Upper lobe of left lung (tissue), 6 donors: Measurements from ENCODE around the gene CFAP74. TPM values are rescaled to one million over a fixed set of nuclear protein-coding genes. Genes with fewer than 3 reads are reported as not detected.

ENCODE experiments used
- ATAC-seq, 2 donors: fragments of 200-7000 bp; cut with Tn5 transposase; one replicate each; pipeline ENCODE4 v1.9.1; 2022; ENCODE audit warnings: mild to moderate bottlenecking in 2 of 2, moderate library complexity in 2 of 2; ENCODE audit not compliant: low FRiP score in 2 of 2
- DNase-seq, 2 donors: peaks; one replicate each; pipeline ENCODE4 v3.0.0-alpha.2; 2019 to 2020
- H3K27ac ChIP-seq, 4 donors: fragments of 200-600 bp; sonication (generic); one replicate each; pipeline ENCODE4 v1.5.1; 2016 to 2019
- H3K27me3 ChIP-seq, 4 donors: fragments of 200-600 bp; sonication (generic); one replicate each; pipeline ENCODE4 v1.5.1; 2017 to 2019
- H3K36me3 ChIP-seq, 4 donors: fragments of 200-600 bp; sonication (generic); one replicate each; pipeline ENCODE4 v1.5.1; 2016 to 2019
- H3K4me1 ChIP-seq, 4 donors: fragments of 200-600 bp; sonication (generic); one replicate each; pipeline ENCODE4 v1.5.1; 2018 to 2019
- H3K4me3 ChIP-seq, 4 donors: fragments of 200-600 bp; sonication (generic); one replicate each; pipeline ENCODE4 v1.5.1; 2017 to 2019; ENCODE audit warnings: mild to moderate bottlenecking in 2 of 4, moderate library complexity in 1 of 4
- H3K9me3 ChIP-seq, 4 donors: fragments of 200-600 bp; sonication (generic); one replicate each; pipeline ENCODE4 v1.5.1; 2018 to 2019
- EP300 ChIP-seq, 4 donors: sonication (generic); formaldehyde crosslinking; IDR thresholded peaks; one replicate each; pipeline ENCODE4 v1.5.1; 2017; ENCODE audit warnings: antibody characterized with exemption in 4 of 4, control low read depth in 2 of 4
- POLR2A ChIP-seq, 4 donors: fragments of 450-650 bp; IDR thresholded peaks; one replicate each; pipeline ENCODE4 v1.5.1; 2016 to 2017; ENCODE audit warnings: antibody characterized with exemption in 4 of 4, mild to moderate bottlenecking in 2 of 4
- POLR2AphosphoS5 ChIP-seq, 2 donors: sonication (generic); formaldehyde crosslinking; IDR thresholded peaks; one replicate each; pipeline ENCODE4 v1.5.1; 2017; ENCODE audit warnings: antibody characterized with exemption in 2 of 2
- WGBS, 2 donors: methylation state at CpG; one replicate each; pipeline ENCODE4 v1.1.5; 2017 to 2018; 5-methylcytosine and 5-hydroxymethylcytosine counted together
- total RNA-seq, 6 donors: library from RNA; depleted of rRNA in 4 of 6; stranded (reverse); fragments of >200 nt in 4 of 6; gene quantifications; one replicate each; pipeline versions ENCODE4 v1.1.0 to v1.2.1, GENCODE V29; 2016 to 2021
- TF ChIP-seq, protein P1 (sequence below), 6 experiments: fragments of 450-650 bp in 4 of 6; fragments of 200-600 bp in 2 of 6; sonication (generic) in 2 of 6; IDR thresholded peaks; one replicate each; pipeline ENCODE4 v1.5.1; 2016 to 2019; ENCODE audit warnings: antibody characterized with exemption in 6 of 6
- donor health status: DM: no; HTN: no; CAD: no; lungs with moderate emphysema.
- donor health status: DM: no; HTN: yes; CAD: no; lungs with severe emphysema.

The CFAP74 gene
- total RNA-seq, 6 donors from 2014 or later, result 0.14 to 19.8 (median 6.2) TPM

DNA sequence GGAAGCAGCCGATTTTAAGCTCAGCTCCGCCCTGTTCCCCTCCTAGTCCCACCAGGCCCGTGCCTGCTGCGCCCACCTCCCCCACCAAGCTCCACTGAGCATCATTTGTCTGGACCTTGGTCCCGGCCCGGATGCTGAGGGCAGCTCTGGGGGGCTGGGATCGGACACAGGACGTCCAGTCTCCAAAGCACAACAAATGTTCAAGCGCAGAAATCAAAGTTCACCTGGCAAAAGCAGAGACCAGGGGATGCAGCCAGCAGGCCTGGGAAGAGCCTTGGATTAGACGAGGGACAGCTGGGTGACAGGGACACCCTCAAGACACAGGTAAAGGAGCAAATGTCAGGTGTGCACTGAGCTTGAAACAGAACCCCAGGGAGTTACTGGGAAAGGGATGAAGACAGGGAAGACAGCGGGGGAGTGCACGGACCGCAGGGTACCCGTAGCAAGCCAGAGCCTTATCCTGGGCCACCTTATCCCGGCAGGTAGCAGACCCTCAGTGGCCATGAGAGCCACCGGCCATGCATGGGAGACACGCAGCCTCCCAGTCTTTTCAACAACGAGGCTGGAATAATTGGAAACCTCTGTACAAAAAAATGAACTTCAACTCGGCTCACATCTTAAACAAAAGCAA is 62.3 kb downstream of the CFAP74 start:
- no peak overlapping the region for H3K27ac ChIP-seq
- peaks cover 0 to 3% (median 0%) of the 10 kb centered on the region in 4 donors for H3K27me3 ChIP-seq
- TF ChIP-seq POLR2A (IDR thresholded peaks at IDR 0.05) (no peak), POLR2AphosphoS5 (IDR thresholded peaks at IDR 0.05) (no peak), EP300 (IDR thresholded peaks at IDR 0.05) (no peak)
- TF ChIP-seq, protein P1, sequence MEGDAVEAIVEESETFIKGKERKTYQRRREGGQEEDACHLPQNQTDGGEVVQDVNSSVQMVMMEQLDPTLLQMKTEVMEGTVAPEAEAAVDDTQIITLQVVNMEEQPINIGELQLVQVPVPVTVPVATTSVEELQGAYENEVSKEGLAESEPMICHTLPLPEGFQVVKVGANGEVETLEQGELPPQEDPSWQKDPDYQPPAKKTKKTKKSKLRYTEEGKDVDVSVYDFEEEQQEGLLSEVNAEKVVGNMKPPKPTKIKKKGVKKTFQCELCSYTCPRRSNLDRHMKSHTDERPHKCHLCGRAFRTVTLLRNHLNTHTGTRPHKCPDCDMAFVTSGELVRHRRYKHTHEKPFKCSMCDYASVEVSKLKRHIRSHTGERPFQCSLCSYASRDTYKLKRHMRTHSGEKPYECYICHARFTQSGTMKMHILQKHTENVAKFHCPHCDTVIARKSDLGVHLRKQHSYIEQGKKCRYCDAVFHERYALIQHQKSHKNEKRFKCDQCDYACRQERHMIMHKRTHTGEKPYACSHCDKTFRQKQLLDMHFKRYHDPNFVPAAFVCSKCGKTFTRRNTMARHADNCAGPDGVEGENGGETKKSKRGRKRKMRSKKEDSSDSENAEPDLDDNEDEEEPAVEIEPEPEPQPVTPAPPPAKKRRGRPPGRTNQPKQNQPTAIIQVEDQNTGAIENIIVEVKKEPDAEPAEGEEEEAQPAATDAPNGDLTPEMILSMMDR (IDR thresholded peaks at IDR 0.05), result no peak
- H3K4me1 ChIP-seq, result peaks cover 6 to 9% (median 8%) of the 10 kb centered on the region in 4 donors
- no peak overlapping the region for H3K4me3 ChIP-seq
- H3K9me3 ChIP-seq, result no peaks in the 10 kb centered on the region
- H3K36me3 ChIP-seq, result no peaks in the 10 kb centered on the region
- no peak for ATAC-seq
- DNase-seq, result no peak
- WGBS, 2 donors, result 71 to 75% methylated on average over 19 of the region's 19 CpGs

DNA sequence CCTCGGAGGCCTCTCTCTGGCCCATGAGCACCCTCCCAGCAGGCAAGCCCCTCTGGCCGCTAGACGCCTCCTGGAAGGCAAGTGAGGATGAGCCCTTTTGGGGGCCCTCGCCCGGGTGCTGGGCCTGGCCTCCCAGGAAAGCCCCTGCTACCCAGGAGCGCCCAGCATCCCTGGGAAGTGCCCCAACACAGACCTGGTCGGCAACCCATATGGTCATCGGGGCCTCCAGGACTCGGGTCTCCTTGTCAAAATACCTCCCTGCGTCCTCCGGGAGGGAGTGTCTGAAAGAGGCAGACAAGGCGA is 63.5 kb downstream of the CFAP74 start:
- H3K27ac ChIP-seq, result no peak overlapping the region
- H3K9me3 ChIP-seq, result no peaks in the 10 kb centered on the region
- no peak overlapping the region for H3K4me3 ChIP-seq
- H3K36me3 ChIP-seq, result no peaks in the 10 kb centered on the region
- DNase-seq (no peak), ATAC-seq (no peak)
- 85 to 87% methylated on average over 5 to 10 of the region's 12 CpGs for WGBS, 2 donors
- H3K4me1 ChIP-seq, result peaks cover 6 to 9% (median 7%) of the 10 kb centered on the region in 4 donors
- peaks cover 0 to 3% (median 0%) of the 10 kb centered on the region in 4 donors for H3K27me3 ChIP-seq
- TF ChIP-seq POLR2AphosphoS5 (IDR thresholded peaks at IDR 0.05) (no peak), POLR2A (IDR thresholded peaks at IDR 0.05) (no peak), EP300 (IDR thresholded peaks at IDR 0.05) (no peak)
- TF ChIP-seq, protein P1 (IDR thresholded peaks at IDR 0.05), result no peak

GRCh38 chr1:1939296-1940122 is 64.1 kb downstream of the CFAP74 start:
- Histone ChIP-seq H3K36me3 (no peaks in the 10 kb centered on the region), H3K27me3 (peaks cover 0 to 3% (median 0%) of the 10 kb centered on the region in 4 donors), H3K4me1 (peaks cover 6 to 9% (median 7%) of the 10 kb centered on the region in 4 donors), H3K9me3 (no peaks in the 10 kb centered on the region), H3K4me3 (no peak overlapping the region), H3K27ac (no peak overlapping the region)
- no peak for ATAC-seq
- 87 to 88% methylated on average over 18 to 28 of the region's 28 CpGs for WGBS, 2 donors
- TF ChIP-seq, protein P1 (IDR thresholded peaks at IDR 0.05), result no peak
- TF ChIP-seq POLR2AphosphoS5 (IDR thresholded peaks at IDR 0.05) (no peak), EP300 (IDR thresholded peaks at IDR 0.05) (no peak), POLR2A (IDR thresholded peaks at IDR 0.05) (no peak)
- peak in 1 of 2 donors; percentile 73 for DNase-seq

DNA sequence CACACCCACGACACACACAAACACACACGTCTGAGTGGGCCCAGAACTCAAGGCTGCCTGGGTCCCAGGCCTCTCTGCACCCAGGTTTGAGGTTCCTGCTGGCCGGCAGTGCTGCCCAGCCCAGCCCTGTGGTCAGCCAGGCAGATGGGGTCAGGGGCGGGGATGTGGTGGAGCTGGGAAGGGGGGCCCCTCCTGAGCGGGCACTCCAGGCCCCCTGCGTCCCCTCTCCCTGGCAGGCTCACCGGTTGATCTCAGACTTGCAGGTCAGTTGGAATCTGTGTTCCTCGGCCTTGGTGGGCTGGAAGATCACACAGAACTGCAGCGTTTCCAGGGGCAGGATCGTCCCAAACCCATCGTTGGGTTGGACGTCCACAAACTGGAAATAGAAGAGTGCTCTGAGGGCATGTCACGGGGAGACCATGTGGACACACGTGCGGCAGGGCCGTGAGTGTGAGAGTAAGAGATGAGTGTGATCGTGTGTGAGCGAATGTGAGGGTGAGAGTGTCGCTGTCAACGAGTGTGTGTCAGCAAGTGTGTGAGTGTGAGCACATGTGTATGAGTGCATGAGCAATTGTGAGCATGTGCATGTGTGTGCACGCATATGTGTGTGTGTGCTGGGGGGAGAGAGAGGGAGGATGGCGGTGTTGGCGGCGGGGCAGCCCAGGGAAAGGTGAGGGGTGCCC is 64.8 kb downstream of the CFAP74 start:
- Histone ChIP-seq H3K4me1 (peaks cover 0 to 2% (median under 1%) of the 10 kb centered on the region in 4 donors), H3K27me3 (peaks cover 0 to 3% (median 0%) of the 10 kb centered on the region in 4 donors), H3K27ac (no peak overlapping the region), H3K4me3 (no peak overlapping the region), H3K36me3 (no peaks in the 10 kb centered on the region), H3K9me3 (no peaks in the 10 kb centered on the region)
- DNase-seq (peak in 1 of 2 donors; percentile 39), ATAC-seq (no peak)
- TF ChIP-seq, protein P1 (IDR thresholded peaks at IDR 0.05), result no peak
- TF ChIP-seq EP300 (IDR thresholded peaks at IDR 0.05) (no peak), POLR2A (IDR thresholded peaks at IDR 0.05) (no peak), POLR2AphosphoS5 (IDR thresholded peaks at IDR 0.05) (no peak)
- WGBS, 2 donors, result 86% methylated on average over 21 to 24 of the region's 24 CpGs
